ENCODE measurements around the gene KLF2. TPM values are rescaled to one million over a fixed set of nuclear protein-coding genes. Genes with fewer than 3 reads are reported as not detected.
A peak's percentile ranks its signal among the peaks of the same experiment; 100 is the strongest.

The KLF2 gene
- total RNA-seq, 3 donors from 2014 or later: 12.0 to 23.3 (median 21.8) TPM

GRCh38 chr19:16370641-16371391 lies 46.2 kb downstream of the KLF2 start:
- no peak for DNase-seq (ENCODE audit: low spot score in 2 of 2)
- no peak overlapping the region for H3K4me3 ChIP-seq
- intact Hi-C loops (cut with DNase I; ENCODE audit: low total_unique reads): no loop called here
- no peaks in the 10 kb centered on the region for H3K9me3 ChIP-seq
- H3K27me3 ChIP-seq: no peaks in the 10 kb centered on the region
- H3K4me1 ChIP-seq: peaks cover 0 to 4% of the 10 kb centered on the region in 2 donors
- no peak for TF ChIP-seq POLR2AphosphoS5 (IDR thresholded peaks at IDR 0.05)
- TF ChIP-seq POLR2A (IDR thresholded peaks at IDR 0.05): no peak
- TF ChIP-seq CTCF (IDR thresholded peaks at IDR 0.05): no peak
- no peaks in the 10 kb centered on the region for H3K36me3 ChIP-seq
- peak overlapping the region; percentile 50 to 88 for H3K27ac ChIP-seq

GRCh38 chr19:16371540-16371986 lies 46.9 kb downstream of the KLF2 start:
- no peak for DNase-seq (ENCODE audit: low spot score in 2 of 2)
- H3K9me3 ChIP-seq: no peaks in the 10 kb centered on the region
- H3K27ac ChIP-seq: peak overlapping the region; percentile 50 to 88
- H3K4me3 ChIP-seq: no peak overlapping the region
- intact Hi-C loops (cut with DNase I; ENCODE audit: low total_unique reads): no loop called here
- TF ChIP-seq POLR2AphosphoS5 (IDR thresholded peaks at IDR 0.05): no peak
- no peak for TF ChIP-seq POLR2A (IDR thresholded peaks at IDR 0.05)
- TF ChIP-seq CTCF (IDR thresholded peaks at IDR 0.05): no peak
- peaks cover 0 to 4% of the 10 kb centered on the region in 2 donors for H3K4me1 ChIP-seq
- no peaks in the 10 kb centered on the region for H3K27me3 ChIP-seq
- no peaks in the 10 kb centered on the region for H3K36me3 ChIP-seq

- Histone ChIP-seq H3K9me3 (no peaks in the 10 kb centered on the region), H3K27ac (peak overlapping the region; percentile 50 to 88), H3K27me3 (no peaks in the 10 kb centered on the region), H3K4me1 (peaks cover 0 to 4% of the 10 kb centered on the region in 2 donors), H3K4me3 (no peak overlapping the region), H3K36me3 (no peaks in the 10 kb centered on the region)
- DNase-seq (ENCODE audit: low spot score in 2 of 2): no peak
- intact Hi-C loops (cut with DNase I; ENCODE audit: low total_unique reads): no loop called here
- TF ChIP-seq CTCF (IDR thresholded peaks at IDR 0.05) (no peak), POLR2AphosphoS5 (IDR thresholded peaks at IDR 0.05) (no peak), POLR2A (IDR thresholded peaks at IDR 0.05) (no peak)
Observed at GRCh38 chr19:16372065-16372915, 47.7 kb downstream of the KLF2 start.

- H3K36me3 ChIP-seq: no peaks in the 10 kb centered on the region
- no peaks in the 10 kb centered on the region for H3K27me3 ChIP-seq
- H3K9me3 ChIP-seq: no peaks in the 10 kb centered on the region
- peak overlapping the region; percentile 50 to 88 for H3K27ac ChIP-seq
- no peak for DNase-seq (ENCODE audit: low spot score in 2 of 2)
- intact Hi-C loops (cut with DNase I; ENCODE audit: low total_unique reads): no loop called here
- H3K4me1 ChIP-seq: peaks cover 0 to 4% of the 10 kb centered on the region in 2 donors
- no peak for TF ChIP-seq POLR2AphosphoS5 (IDR thresholded peaks at IDR 0.05)
- no peak for TF ChIP-seq POLR2A (IDR thresholded peaks at IDR 0.05)
- no peak for TF ChIP-seq CTCF (IDR thresholded peaks at IDR 0.05)
- H3K4me3 ChIP-seq: no peak overlapping the region
Observed at GRCh38 chr19:16373079-16373478, 48.5 kb downstream of the KLF2 start.

- intact Hi-C loops (cut with DNase I; ENCODE audit: low total_unique reads): no loop called here
- DNase-seq (ENCODE audit: low spot score in 2 of 2): no peak
- no peaks in the 10 kb centered on the region for H3K9me3 ChIP-seq
- H3K36me3 ChIP-seq: no peaks in the 10 kb centered on the region
- H3K27ac ChIP-seq: peak overlapping the region in 1 of 2 donors; percentile 88
- peaks cover 0 to 4% of the 10 kb centered on the region in 2 donors for H3K4me1 ChIP-seq
- H3K4me3 ChIP-seq: no peak overlapping the region
- TF ChIP-seq POLR2A (IDR thresholded peaks at IDR 0.05): no peak
- TF ChIP-seq POLR2AphosphoS5 (IDR thresholded peaks at IDR 0.05): peak in 2 of 3 donors; percentile 36 to 50
- TF ChIP-seq CTCF (IDR thresholded peaks at IDR 0.05): no peak
- no peaks in the 10 kb centered on the region for H3K27me3 ChIP-seq
Observed at GRCh38 chr19:16373532-16373931, 48.9 kb downstream of the KLF2 start.
